Aorta (tissue), 5 donors: Measurements from ENCODE around the gene TOMM20L. TPM values are rescaled to one million over a fixed set of nuclear protein-coding genes. Genes with fewer than 3 reads are reported as not detected.

ENCODE experiments used
- ATAC-seq: fragments of 200-7000 bp; cut with Tn5 transposase; one replicate; pipeline ENCODE4 v1.9.1; 2022; ENCODE audit warnings: moderate library complexity; ENCODE audit not compliant: low FRiP score
- DNase-seq, 2 donors: peaks; one replicate each; pipeline ENCODE4 v3.0.0-alpha.2; 2020
- H3K27ac ChIP-seq, 2 donors: one replicate each; pipeline ENCODE4 v1.5.1; 2013; ENCODE audit warnings: low read length in 2 of 2, mild to moderate bottlenecking in 2 of 2, moderate library complexity in 2 of 2, control low read depth in 1 of 2, inconsistent platforms in 1 of 2, low read depth in 1 of 2
- H3K27me3 ChIP-seq, 2 donors: one replicate each; pipeline ENCODE4 v1.6.1; 2013; ENCODE audit warnings: control low read depth in 1 of 2, low read length in 1 of 2, mild to moderate bottlenecking in 1 of 2, moderate library complexity in 1 of 2; ENCODE audit not compliant: insufficient read depth in 2 of 2, control insufficient read depth in 1 of 2
- H3K36me3 ChIP-seq, 2 donors: one replicate each; pipeline ENCODE4 v1.6.1; 2013; ENCODE audit warnings: control low read depth in 1 of 2, low read length in 1 of 2, mild to moderate bottlenecking in 1 of 2; ENCODE audit not compliant: insufficient read depth in 2 of 2, control insufficient read depth in 1 of 2
- H3K4me1 ChIP-seq, 2 donors: one replicate each; pipeline ENCODE4 v1.6.1; 2013; ENCODE audit warnings: low read length in 2 of 2, control low read depth in 1 of 2, mild to moderate bottlenecking in 1 of 2, moderate library complexity in 1 of 2; ENCODE audit not compliant: insufficient read depth in 2 of 2, control insufficient read depth in 1 of 2
- H3K4me3 ChIP-seq, 2 donors: one replicate each; pipeline ENCODE4 v1.5.1; 2013; ENCODE audit warnings: low read length in 2 of 2, control low read depth in 1 of 2, mild to moderate bottlenecking in 1 of 2
- H3K9me3 ChIP-seq: one replicate; pipeline ENCODE4 v1.6.1; 2013; ENCODE audit warnings: mild to moderate bottlenecking, low read length; ENCODE audit not compliant: control insufficient read depth
- WGBS, 2 donors: extraction: QIAGEN DNeasy Blood & Tissue Kit; methylation state at CpG; one replicate each; pipeline ENCODE4 v1.1.7; 2013; 5-methylcytosine and 5-hydroxymethylcytosine counted together
- intact Hi-C, 2 donors: fragments of 100-400 bp; cut with DNase I; formaldehyde crosslinking; loops; one replicate each; pipeline versions ENCODE4 v1.14.2 to v1.15.0; 2022
- polyA plus RNA-seq, 2 donors: library from polyadenylated mRNA; stranded (reverse); fragments of 200-250 nt; gene quantifications; one replicate each; pipeline ENCODE4 v1.2.3, GENCODE V29; 2013
- total RNA-seq, 2 donors: library from RNA; stranded (reverse); fragmentation: NEBNext Ultra II Directional; extraction: Animal tissue kit (Norgen Biotek cat#: 25700); gene quantifications; one replicate each; pipeline ENCODE4 v1.2.1, GENCODE V29; 2021
- donor health status: healthy with polysubstance abuse.
- donor health status: Bipolar disorder and iron deficiency.
- donor health status: DM: no; HTN: no; CAD: no.
- donor health status: DM: no; HTN: no; CAD: no.
- donor health status: DM: yes; HTN: yes; CAD: no.

Gene TOMM20L
- total and polyA plus RNA-seq, 4 donors, result not detected

GRCh38 chr14:58368956-58369355 lies 26.8 kb upstream of the TOMM20L start:
- H3K4me1 ChIP-seq, result peaks cover 0 to 2% of the 10 kb centered on the region in 2 donors
- 61 to 62% methylated on average over 1 of the region's 1 CpG for WGBS, 2 donors
- ATAC-seq, result no peak
- H3K9me3 ChIP-seq, result no peaks in the 10 kb centered on the region
- H3K36me3 ChIP-seq, result peaks cover 0 to 4% of the 10 kb centered on the region in 2 donors
- intact Hi-C loops, result no loop called here
- H3K27ac ChIP-seq, result peak overlapping the region in 1 of 2 donors; percentile 2
- no peak overlapping the region for H3K4me3 ChIP-seq
- DNase-seq, result no peak
- H3K27me3 ChIP-seq, result no peaks in the 10 kb centered on the region

- DNase-seq (no peak), ATAC-seq (no peak)
- Histone ChIP-seq H3K9me3 (no peaks in the 10 kb centered on the region), H3K36me3 (no peaks in the 10 kb centered on the region), H3K27me3 (no peaks in the 10 kb centered on the region), H3K4me3 (no peak overlapping the region), H3K27ac (no peak overlapping the region), H3K4me1 (no peaks in the 10 kb centered on the region)
- intact Hi-C loops, result no loop called here
Measured at GRCh38 chr14:58376791-58377190, 18.9 kb upstream of the TOMM20L start.

GRCh38 chr14:58390830-58391229 lies 4.9 kb upstream of the TOMM20L start:
- ATAC-seq, result no peak
- intact Hi-C loops, result loop anchor here in 1 of 2 donors (10.0 kb wide), 1 partner anchor 266 kb away; no protein-coding TSS in a partner anchor

GRCh38 chr14:58395562-58395811 lies 243 bp upstream of the TOMM20L start:
- Histone ChIP-seq H3K9me3 (no peaks in the 10 kb centered on the region), H3K4me1 (no peaks in the 10 kb centered on the region), H3K36me3 (no peaks in the 10 kb centered on the region), H3K4me3 (peak overlapping the region; percentile 29 to 48), H3K27me3 (no peaks in the 10 kb centered on the region), H3K27ac (no peak overlapping the region)
- DNase-seq (no peak), ATAC-seq (no peak)
- WGBS, 2 donors, result 13 to 14% methylated on average over 10 of the region's 10 CpGs
- intact Hi-C loops, result loop anchor here in 1 of 2 donors (10.0 kb wide), 1 partner anchor 271 kb away; no protein-coding TSS in a partner anchor

More at GRCh38 chr14:58390830-58391229, 4.9 kb upstream of the TOMM20L start:
- Histone ChIP-seq H3K9me3 (no peaks in the 10 kb centered on the region), H3K36me3 (no peaks in the 10 kb centered on the region), H3K4me3 (no peak overlapping the region), H3K4me1 (no peaks in the 10 kb centered on the region), H3K27ac (no peak overlapping the region), H3K27me3 (no peaks in the 10 kb centered on the region)
- no peak for DNase-seq
- WGBS, 2 donors, result 86 to 94% methylated on average over 2 of the region's 2 CpGs

- 95 to 97% methylated on average over 6 of the region's 6 CpGs for WGBS, 2 donors
- Histone ChIP-seq H3K36me3 (peaks cover 0 to 1% of the 10 kb centered on the region in 2 donors), H3K27ac (no peak overlapping the region), H3K27me3 (no peaks in the 10 kb centered on the region), H3K9me3 (no peaks in the 10 kb centered on the region), H3K4me1 (no peaks in the 10 kb centered on the region), H3K4me3 (no peak overlapping the region)
- DNase-seq, result no peak
- ATAC-seq, result no peak
- intact Hi-C loops, result loop anchor here in 1 of 2 donors (10.0 kb wide), 1 partner anchor 272 kb away; no protein-coding TSS in a partner anchor
Measured at GRCh38 chr14:58397156-58397555, 1.4 kb downstream of the TOMM20L start.

- DNase-seq, result no peak
- Histone ChIP-seq H3K4me3 (no peak overlapping the region), H3K36me3 (peaks cover 0 to 1% of the 10 kb centered on the region in 2 donors), H3K27me3 (no peaks in the 10 kb centered on the region), H3K9me3 (no peaks in the 10 kb centered on the region), H3K4me1 (no peaks in the 10 kb centered on the region), H3K27ac (no peak overlapping the region)
- no peak for ATAC-seq
- intact Hi-C loops, result loop anchor here in 1 of 2 donors (10.0 kb wide), 1 partner anchor 274 kb away; no protein-coding TSS in a partner anchor
Measured at GRCh38 chr14:58398495-58398894, 2.8 kb downstream of the TOMM20L start.

GRCh38 chr14:58398895-58399294 lies 3.2 kb downstream of the TOMM20L start:
- H3K4me1 ChIP-seq, result no peaks in the 10 kb centered on the region
- DNase-seq (no peak), ATAC-seq (no peak)
- H3K27ac ChIP-seq, result no peak overlapping the region
- no peaks in the 10 kb centered on the region for H3K9me3 ChIP-seq
- 88 to 89% methylated on average over 3 of the region's 3 CpGs for WGBS, 2 donors
- intact Hi-C loops, result loop anchor here in 1 of 2 donors (10.0 kb wide), 1 partner anchor 274 kb away; no protein-coding TSS in a partner anchor
- no peak overlapping the region for H3K4me3 ChIP-seq
- H3K36me3 ChIP-seq, result peaks cover 0 to 1% of the 10 kb centered on the region in 2 donors
- H3K27me3 ChIP-seq, result no peaks in the 10 kb centered on the region

GRCh38 chr14:58401587-58401986 lies 5.9 kb downstream of the TOMM20L start:
- intact Hi-C loops, result no loop called here
- ATAC-seq, result no peak
- Histone ChIP-seq H3K4me1 (no peaks in the 10 kb centered on the region), H3K9me3 (no peaks in the 10 kb centered on the region), H3K4me3 (no peak overlapping the region), H3K36me3 (peaks cover 0 to 1% of the 10 kb centered on the region in 2 donors), H3K27me3 (no peaks in the 10 kb centered on the region), H3K27ac (no peak overlapping the region)
- DNase-seq, result no peak
- 85 to 89% methylated on average over 3 of the region's 3 CpGs for WGBS, 2 donors

- Histone ChIP-seq H3K27ac (no peak overlapping the region), H3K4me1 (no peaks in the 10 kb centered on the region), H3K27me3 (no peaks in the 10 kb centered on the region), H3K9me3 (no peaks in the 10 kb centered on the region), H3K36me3 (peaks cover 0 to 5% of the 10 kb centered on the region in 2 donors), H3K4me3 (no peak overlapping the region)
- intact Hi-C loops, result no loop called here
- DNase-seq (no peak), ATAC-seq (no peak)
- WGBS, 2 donors, result 93 to 95% methylated on average over 3 of the region's 3 CpGs
Measured at GRCh38 chr14:58408681-58409215, 13.0 kb downstream of the TOMM20L start.
